NCI-H2196 treated with DMSO at 0.1 percent for 48 hours (cell line): ENCODE results near the gene FKBP2.

Source experiments
- DNase-seq: peaks from one replicate; lab custom pipeline; 2025; ENCODE audit not compliant: unreplicated experiment; lab: John Stamatoyannopoulos, UW

The FKBP2 gene

DNA sequence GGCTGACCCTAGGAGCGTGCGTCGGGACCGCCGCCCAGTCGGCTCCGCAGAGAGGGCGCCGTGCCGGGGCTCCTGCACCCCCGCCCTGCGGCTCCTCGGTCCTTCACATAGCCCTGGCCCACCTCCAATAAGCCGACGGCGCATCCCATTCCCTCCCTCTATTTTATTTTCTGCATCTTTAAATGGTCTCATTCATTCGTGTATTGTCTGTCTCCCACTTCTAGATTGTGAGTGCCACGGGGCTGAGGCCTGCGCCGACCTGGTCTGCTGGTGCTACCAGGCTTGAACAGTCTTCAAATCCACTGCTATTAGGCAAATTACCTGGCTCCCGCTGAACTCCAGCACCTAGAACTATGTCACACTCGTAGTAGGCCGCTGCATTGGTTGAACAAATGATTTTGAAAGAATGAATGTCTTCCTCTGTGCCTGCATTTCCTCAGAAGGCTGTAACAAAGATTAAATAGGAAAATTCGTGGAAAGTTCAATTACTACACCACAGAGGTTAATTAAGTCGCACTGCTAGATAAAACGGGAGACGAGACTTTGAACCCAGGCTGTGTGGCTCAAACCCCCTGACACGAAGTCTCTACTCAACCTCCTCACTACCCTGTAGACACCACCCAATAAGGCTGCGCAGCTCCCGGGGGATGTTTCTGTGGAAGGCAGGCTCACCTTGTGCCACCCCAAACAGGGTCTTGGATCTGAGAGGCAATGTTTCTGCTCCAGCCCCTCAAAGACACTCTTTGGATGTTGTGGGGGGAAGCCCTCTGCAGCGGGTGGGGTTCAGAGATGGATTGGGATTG lies 7.0 kb downstream of the FKBP2 start:
- no peak for DNase-seq

DNA sequence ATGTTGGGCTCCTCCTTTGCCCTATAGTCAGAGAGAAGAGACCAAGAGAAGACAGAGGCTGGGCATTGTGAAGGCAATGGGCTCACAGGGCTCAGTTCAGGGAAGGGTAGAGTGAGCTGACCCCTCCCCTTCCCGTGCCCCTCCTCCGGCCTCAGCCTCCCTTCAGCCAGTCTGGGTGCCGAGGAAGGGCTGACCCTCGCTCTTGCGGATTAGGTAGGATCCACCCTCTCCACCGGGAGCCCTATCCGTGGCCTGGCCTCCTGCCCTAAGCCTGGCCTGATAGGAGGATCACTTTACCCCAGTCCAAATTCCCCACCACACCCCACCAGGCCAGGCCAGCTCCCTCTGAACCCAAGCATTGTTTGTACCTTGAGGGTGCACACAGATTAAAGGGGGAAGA lies 7.7 kb downstream of the FKBP2 start:
- no peak for DNase-seq

DNA sequence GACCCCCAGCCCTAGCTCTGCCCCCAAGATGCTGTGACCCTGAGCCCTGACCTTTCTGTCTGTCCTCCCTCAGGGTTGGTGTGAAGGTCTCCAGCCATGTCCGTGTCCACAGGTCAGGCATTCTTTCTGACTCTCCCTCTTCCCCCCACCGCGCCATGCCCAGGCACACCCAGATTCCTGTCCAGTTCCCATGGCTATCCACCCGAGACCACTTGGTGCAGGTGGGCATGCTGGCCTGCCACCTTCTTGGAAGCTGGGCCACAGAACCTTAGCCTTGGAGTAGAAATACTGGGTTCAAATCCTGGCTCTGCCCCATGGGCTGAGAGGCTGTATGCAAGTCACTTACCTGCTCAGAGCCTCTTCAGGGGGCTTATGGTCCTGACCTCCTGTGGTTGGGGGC lies 8.1 kb downstream of the FKBP2 start:
- DNase-seq: no peak

DNA sequence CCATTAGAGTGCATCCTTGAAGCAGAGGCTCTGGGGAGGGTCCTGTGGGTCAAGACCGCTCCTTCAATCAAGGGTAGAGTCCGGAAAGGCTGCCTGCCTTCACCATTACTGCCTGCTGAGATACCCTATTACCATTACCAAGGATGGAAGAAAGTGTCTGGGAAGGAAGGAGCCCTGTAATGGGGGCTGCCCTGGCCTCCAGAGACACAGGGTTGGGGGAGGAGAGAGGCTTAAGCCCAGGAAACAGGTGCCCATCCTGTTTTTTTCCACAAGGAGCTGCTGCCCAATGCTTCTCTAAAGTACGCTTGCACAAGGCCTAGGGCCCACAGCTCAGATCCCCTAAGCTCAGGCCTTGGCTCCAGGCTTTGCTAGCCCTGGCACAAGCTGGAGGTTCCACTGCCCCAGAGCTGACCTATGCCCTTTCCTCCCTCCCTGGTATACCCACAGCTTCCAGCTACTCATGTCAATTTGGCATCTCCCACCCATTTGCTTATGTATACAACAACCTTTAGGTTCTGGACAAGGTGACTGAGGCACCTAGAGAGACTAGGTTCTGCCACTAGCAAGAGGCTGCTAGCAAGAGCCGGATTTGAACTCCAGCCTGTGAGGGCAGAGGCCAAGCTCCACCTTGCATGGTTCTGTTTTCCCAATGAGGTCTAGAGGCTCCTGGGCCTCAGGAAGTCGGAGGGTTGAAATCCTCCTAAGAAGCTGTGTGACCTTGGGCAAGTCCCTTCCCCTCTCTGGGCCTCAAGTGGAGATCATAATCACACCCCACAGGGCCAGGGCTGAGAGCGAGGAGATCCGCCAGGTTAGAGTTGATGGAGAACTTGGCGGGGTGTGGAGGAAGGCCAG lies 8.9 kb downstream of the FKBP2 start:
- DNase-seq: no peak

DNA sequence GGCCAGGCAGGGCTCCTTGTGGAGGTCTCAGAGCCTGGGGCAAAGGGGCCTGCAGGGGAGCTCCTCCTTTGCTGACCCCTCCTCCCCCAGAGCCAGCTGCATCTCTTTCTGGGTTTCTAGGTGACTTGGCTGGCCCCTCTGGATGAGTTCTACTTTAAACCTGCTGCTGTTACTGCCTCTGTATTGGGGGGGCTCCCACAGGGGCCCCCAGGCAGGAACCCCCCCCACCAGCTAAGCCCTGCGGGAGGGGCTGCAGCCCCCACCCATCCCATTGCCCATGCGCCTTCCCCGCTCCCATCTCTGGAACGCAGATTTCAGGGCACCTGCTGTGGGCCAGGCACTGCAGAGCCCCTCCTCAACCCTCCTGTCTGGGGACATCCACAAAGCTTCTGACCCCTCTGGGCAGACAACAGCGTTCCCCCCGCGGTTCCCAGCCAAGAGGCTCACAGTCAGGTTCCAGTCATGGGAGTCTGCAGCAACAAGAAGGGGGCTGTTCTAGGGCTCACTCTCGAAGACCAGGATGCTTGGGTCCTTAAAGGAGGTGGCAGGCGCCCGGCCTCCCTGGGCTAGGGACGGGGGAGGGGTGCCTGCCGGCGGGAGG lies 9.6 kb downstream of the FKBP2 start:
- DNase-seq: no peak

DNA sequence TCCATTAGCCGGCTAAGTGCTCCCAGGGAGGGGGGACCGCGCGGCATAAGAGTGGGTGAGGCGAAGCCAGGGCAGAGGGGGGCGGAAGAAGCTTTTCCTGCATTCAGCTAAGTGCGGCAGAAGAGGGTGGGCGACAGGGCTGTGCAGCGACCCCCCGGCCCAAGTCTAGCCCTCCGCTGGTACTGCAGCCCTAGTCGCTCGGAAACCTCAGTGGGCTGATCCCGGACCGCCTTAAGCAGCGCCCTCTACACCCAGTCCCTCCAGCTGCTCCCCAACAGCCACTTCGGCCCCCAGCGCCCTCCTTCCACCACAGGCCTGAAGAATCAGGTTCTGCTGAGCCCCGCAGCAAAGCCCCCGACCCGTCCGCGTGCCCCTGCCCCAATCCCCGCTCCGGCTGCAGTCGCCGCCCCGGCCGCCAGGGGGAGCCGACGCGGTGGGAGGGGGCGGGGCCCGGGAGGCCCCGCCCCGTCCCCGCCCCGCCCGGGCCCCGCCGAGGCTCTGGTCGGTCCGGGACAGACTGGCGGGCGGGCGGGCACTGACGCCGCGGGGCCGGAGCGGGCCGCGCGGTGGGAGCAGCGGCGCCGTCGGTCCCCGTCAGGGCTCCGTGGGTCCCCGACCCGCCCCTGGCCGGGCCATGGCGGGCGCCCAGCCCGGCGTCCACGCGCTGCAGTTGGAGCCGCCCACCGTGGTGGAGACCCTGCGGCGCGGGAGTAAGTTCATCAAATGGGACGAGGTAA lies 10.3 kb downstream of the FKBP2 start, which contains the start of gene PLCB3:
PLCB3 (plus strand) TSS at position 515 of the 737 bp plus-strand sequence; CDS start at position 635, 120 bp downstream.
- DNase-seq: no peak

DNA sequence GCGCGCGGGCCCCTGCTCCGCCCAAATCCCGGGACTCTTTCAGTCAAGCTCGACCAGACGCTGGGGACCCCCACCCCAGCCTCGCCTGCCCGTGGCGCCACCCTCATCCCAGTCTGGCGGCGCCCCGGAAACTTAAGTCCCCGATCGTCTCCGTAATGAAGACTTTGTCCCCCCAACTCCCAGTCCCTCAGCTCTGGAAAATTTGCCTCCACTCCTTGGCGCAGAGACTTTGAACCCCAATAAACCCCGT lies 10.8 kb downstream of the FKBP2 start:
- no peak for DNase-seq

DNA sequence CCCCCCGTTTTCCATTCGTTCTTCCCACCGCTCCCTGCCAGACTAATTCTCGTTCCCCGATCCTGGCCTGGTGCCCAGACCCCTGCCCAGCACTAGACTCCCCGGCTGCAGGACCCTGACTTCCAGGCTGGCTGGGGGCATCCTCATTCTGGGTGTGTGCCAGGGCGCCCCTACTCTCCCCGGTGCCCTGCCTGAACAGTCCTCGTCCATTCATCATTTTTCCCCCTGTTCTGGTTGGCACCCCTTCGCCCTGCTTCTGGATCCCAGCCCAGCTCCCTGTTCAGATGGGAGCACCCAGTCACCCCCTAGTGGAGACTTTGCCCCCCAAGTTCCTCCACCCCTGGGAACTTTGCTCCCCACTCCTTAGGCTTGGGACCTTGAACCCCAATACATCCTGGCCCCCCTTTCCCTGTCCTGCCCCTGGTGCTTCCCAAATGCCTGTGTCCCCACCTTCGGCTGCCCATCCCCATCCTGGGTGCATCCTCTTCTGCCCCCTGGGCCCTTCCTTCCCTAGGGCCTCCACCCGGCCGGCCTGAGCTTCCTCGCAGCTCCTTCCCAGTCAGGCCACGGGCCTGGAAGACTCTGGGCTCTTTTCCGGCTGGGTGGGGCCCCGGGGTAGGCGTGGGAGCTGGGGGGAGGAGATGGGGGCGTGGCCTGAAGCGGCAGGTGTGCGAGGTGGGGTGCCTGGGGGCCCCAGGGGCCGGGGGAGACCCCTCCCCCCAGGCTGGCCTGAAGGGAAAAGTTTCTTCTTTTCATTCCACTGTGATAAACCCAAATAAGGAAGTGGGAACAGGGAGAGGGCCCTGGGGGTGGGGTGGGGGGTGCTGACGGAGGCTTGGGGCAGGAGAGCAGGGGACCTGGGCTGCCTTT lies 11.3 kb downstream of the FKBP2 start:
- DNase-seq: no peak

DNA sequence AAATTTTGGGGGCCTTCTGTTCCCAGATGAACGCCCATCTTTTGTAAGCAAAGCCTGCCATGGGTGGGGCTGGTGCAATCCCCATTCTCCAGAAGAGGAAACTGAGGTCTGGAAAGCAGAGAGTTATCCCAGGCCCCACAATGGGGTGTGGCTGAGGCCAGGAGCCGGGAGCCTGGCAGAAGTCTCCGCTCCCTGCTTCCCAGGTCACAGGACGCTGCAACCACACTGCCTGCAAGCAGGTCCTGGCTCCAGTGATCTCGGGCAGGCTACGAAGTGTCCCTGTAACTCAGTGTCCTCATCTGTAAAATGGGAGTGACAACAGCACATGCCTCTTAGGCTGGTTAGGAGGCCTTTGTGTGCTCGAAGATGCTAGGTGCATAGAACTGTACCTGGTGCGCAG lies 12.1 kb downstream of the FKBP2 start:
- no peak for DNase-seq

DNA sequence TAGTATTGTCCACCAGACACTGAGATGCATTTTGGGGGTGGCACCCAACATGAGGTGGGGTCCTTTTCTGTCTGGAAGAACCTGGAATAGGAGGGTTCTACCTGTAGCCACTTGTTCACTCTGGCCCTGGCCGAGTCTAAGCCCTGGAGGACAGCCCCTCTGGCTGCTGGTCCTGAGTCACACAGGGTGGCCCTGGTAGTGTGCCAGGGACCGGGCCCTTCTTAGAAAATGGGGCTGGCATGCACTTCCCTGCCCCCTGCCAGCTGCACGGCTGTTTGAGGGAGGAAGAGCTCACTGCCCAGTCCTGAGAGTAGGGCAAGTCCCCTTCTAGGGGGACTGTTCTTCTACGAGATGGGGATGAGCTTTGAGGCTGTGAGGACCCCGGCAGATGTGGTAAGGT lies 12.6 kb downstream of the FKBP2 start:
- no peak for DNase-seq

DNA sequence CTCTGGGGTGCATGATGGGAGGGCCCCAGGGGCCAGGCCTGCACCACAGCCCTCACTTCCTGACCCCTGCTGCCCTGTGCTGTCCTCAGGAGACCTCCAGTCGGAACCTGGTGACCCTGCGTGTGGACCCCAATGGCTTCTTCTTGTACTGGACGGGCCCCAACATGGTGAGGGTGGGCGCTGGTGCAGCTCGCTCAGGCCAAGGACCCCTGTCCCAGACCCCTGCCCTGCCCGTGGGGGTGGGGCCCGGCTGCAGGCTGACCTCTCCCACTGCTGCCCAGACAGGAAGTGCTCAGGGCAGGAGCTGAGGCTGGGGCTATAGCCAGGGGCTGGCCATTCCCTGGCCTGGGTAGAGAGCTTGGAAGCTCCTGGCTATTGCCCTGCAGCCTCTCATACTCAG lies 13.4 kb downstream of the FKBP2 start:
- no peak for DNase-seq

DNA sequence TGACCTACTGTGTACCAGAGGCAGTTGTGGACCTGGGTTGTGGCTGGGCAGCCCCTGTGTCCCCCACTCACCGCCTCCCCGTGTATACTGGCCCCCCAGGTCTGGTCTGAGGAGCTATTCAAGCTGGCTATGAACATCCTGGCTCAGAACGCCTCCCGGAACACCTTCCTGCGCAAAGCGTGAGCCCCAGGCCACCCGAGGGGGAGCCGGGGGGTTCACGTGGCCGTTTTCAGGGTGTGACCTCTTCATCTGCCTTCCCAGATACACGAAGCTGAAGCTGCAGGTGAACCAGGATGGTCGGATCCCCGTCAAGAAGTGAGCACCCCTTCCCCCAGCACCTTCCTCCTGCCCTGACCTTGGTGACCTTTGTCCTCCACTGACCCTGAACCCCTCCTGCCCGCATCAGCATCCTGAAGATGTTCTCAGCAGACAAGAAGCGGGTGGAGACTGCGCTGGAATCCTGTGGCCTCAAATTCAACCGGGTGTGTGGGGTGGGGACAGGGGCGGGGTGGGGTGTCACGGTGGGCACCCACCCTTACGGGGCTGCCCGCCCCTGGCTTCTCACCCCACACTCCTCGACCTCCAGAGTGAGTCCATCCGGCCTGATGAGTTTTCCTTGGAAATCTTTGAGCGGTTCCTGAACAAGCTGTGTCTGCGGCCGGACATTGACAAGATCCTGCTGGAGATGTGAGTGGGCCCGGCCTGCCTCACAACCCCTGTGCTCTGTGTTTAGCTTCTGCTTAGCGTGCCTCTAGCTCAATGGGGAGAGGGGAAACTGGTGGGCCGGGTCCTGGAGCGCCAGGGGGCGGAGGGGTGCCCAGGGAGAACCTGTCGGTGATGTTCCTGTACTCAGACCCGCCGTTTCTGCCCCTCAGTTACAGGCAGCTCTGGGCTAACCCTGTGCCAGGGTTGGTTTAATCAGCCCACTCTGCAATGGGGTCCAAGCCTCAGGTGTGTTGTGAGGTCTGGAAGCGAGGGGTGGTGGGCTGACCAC lies 14.5 kb downstream of the FKBP2 start:
- DNase-seq: no peak

DNA sequence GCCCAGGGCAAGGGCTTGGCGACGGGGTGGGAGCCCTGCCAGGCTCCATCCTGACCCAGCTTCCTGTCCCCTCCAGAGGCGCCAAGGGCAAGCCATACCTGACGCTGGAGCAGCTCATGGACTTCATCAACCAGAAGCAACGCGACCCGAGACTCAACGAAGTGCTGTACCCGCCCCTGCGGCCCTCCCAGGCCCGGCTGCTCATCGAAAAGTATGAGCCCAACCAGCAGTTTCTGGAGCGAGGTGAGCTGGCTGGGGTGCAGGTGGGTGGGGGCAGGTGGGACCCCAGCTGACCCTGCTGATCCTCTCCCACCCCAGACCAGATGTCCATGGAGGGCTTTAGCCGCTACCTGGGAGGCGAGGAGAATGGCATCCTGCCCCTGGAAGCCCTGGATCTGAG lies 15.4 kb downstream of the FKBP2 start:
- no peak for DNase-seq

DNA sequence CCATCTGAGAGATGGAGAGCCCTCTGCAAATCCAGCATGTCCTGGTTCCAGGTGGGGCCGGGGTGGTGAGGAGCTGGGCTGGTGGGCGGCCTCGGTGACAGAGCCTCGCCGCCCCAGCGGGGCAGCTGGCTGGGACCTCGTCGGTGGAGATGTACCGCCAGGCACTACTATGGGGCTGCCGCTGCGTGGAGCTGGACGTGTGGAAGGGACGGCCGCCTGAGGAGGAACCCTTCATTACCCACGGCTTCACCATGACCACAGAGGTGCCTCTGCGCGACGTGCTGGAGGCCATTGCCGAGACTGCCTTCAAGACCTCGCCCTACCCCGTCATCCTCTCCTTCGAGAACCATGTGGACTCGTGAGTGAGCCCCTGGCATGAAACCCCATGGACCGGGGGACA lies 17.5 kb downstream of the FKBP2 start:
- DNase-seq: no peak

DNA sequence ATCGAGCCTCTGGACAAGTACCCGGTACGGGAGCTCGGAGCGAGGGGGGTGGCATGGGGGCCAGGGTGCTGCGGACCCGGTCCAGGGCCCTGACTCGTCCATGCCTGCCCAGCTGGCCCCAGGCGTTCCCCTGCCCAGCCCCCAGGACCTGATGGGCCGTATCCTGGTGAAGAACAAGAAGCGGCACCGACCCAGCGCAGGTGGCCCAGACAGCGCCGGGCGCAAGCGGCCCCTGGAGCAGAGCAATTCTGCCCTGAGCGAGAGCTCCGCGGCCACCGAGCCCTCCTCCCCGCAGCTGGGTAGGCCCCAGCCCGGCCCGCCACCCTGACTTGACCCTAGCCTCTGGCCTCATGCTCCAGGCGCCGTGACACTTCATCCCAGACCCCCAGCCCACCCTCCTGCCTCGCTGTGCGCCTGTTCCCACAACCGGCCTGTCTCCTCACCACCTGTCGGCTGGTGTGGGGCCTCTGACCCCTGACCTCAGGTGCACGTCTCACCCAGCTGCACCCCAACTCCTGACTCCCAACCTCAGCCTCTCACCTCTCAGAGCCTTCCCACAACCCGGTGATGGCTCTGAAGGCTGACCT lies 18.1 kb downstream of the FKBP2 start:
- DNase-seq: no peak

DNA sequence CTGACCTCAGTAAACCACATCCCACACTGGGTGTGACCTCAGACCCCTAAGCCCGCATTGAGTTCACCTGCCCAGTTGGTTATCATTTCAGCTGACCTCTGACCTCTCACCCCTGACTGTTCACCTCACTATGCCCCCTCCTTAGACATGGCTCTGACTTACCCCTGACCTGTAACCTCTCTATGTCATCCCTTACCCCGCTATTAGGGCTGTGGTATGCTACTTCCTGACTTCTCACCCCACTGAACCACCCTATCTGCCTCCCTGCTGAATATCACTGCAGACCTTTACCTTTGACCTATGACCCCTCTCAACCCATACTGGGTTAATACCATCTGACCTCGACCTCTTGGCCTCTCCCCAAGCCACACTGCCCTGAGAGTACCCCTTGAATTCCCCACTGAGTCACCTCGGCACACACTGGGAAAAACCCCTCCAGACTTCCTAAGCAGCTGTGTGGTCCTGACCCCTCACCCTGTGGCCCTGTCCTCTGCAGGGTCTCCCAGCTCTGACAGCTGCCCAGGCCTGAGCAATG lies 18.7 kb downstream of the FKBP2 start:
- no peak for DNase-seq

DNA sequence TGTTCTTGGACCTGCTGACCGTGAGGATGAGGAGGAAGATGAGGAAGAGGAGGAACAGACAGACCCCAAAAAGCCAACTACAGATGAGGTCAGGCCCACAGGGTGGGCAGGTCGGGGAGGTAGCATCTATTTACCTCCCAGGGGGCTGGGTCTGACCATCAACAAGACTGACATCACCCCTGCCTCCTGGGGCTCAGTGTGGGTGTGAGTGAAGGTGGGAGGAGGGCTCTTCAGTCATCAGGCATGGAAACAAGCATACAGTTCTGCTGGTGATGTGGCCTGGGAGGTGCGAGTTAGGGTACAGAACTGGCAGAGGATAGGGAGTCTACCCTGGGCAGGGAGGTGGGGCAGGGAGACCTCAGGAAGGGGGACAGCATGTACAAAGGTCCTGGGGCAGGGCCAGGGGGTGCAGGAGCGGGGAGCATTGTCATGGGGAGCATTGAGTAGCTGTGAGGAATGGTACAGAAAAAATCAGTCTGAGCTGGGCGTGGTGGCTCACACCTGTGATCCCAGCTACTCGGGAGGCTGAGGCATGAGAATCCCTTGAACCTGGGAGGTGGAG lies 19.3 kb downstream of the FKBP2 start:
- DNase-seq: no peak

DNA sequence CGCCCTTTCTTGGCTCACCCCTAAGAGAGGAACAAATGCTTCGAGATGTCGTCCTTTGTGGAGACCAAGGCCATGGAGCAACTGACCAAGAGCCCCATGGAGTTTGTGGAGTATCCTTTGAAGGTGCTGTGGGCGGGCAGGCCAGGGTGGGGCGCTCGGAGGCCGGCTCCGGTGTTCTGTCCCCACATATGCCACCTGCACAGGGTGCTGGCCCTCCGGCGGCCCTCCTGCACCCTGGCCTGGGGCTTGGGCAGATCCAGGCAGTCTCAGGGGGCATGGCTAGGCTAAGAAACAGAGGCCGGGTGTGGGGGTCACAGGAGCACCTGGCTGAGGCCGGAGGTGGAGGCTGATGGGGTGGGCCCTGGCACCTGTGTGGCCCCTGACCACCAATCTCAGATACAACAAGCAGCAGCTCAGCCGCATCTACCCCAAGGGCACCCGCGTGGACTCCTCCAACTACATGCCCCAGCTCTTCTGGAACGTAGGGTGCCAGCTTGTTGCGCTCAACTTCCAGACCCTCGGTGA lies 20.7 kb downstream of the FKBP2 start:
- no peak for DNase-seq
